Activated gamma-delta T cell treated with Interleukin-2 at 50 U/mL for 16 hours (primary cell): Measurements from ENCODE around the gene DNAJC11.
"Not testable (repeated sequence)": the region's sequence is repeated elsewhere in the genome, so short reads cannot be mapped to it uniquely, and the experiment has no call there.

ENCODE experiments used
- DNase-seq: peaks from one replicate; pipeline ENCODE4 v3.0.0-alpha.2; 2020

Gene DNAJC11

GRCh38 chr1:6623269-6623965 is 78.2 kb downstream of the DNAJC11 start:
- DNase-seq = no peak

- no peak for DNase-seq
These were observed 79.0 kb downstream of the DNAJC11 start for GRCh38 chr1:6622396-6623152.

GRCh38 chr1:6621429-6622391 is 79.9 kb downstream of the DNAJC11 start:
- DNase-seq = no peak

- DNase-seq = no peak
These were observed 82.6 kb downstream of the DNAJC11 start for GRCh38 chr1:6619045-6619444.

- no peak for DNase-seq
These were observed 86.5 kb downstream of the DNAJC11 start for GRCh38 chr1:6614929-6615785.

- peak; percentile 51 for DNase-seq
These were observed 87.3 kb downstream of the DNAJC11 start for GRCh38 chr1:6614019-6614928.

- DNase-seq = peak; percentile 99
These were observed 88.1 kb downstream of the DNAJC11 start, which contains the start of gene PHF13 for GRCh38 chr1:6613361-6614018. TSS of gene PHF13 (plus strand) at chr1:6613731. CDS start at chr1:6614067, 336 bp downstream.

GRCh38 chr1:6612641-6613360 is 88.8 kb downstream of the DNAJC11 start:
- no peak for DNase-seq

- DNase-seq = no peak
These were observed 97.6 kb downstream of the DNAJC11 start for GRCh38 chr1:6603915-6604558.

GRCh38 chr1:6603238-6603914 is 98.2 kb downstream of the DNAJC11 start:
- peak; percentile 44 for DNase-seq

GRCh38 chr1:6602669-6603237 is 98.9 kb downstream of the DNAJC11 start, which contains the start of gene KLHL21:
TSS of gene KLHL21 (minus strand) at chr1:6602869. CDS start at chr1:6602817, 52 bp downstream.
- peak; percentile 85 for DNase-seq

- no peak for DNase-seq
These were observed 99.5 kb downstream of the DNAJC11 start for GRCh38 chr1:6601923-6602668.

- peak; percentile 68 for DNase-seq
These were observed 100.3 kb downstream of the DNAJC11 start for GRCh38 chr1:6601049-6601922.

- no peak for DNase-seq
These were observed 101.1 kb downstream of the DNAJC11 start for GRCh38 chr1:6600410-6601048.

GRCh38 chr1:6599991-6600390 is 101.6 kb downstream of the DNAJC11 start:
- DNase-seq = not testable (repeated sequence)
